Calu3 (cell line): ENCODE results near the gene UNC13B. TPM values are rescaled to one million over a fixed set of nuclear protein-coding genes. Genes with fewer than 3 reads are reported as not detected.
A peak's percentile ranks its signal among the peaks of the same experiment; 100 is the strongest.

Experiments used
- BruUV-seq: library from RNA; stranded (reverse); fragments of 400-500 nt; replicated peaks from 2 replicates; lab custom pipeline; 2021; lab: Mats Ljungman, UMichigan
- CTCF ChIA-PET: fragments of 300-600 bp; sonication (Branson Sonifier 250); formaldehyde crosslinking; loops from one replicate; lab custom pipeline; 2022; ENCODE audit warnings: antibody characterized with exemption; lab: Charles Lee
- DNase-seq: peaks from one replicate; pipeline ENCODE4 v3.0.0; 2022
- H3K27ac Mint-ChIP-seq: one replicate; pipeline ENCODE4 v1.8.0; 2022; ENCODE audit warnings: mixed read lengths; ENCODE audit not compliant: unreplicated experiment
- H3K27me3 Mint-ChIP-seq: one replicate; pipeline ENCODE4 v1.8.0; 2022; ENCODE audit warnings: mixed read lengths; ENCODE audit not compliant: unreplicated experiment
- H3K36me3 Mint-ChIP-seq: one replicate; pipeline ENCODE4 v1.8.0; 2022; ENCODE audit warnings: mild to moderate bottlenecking, moderate library complexity, mixed read lengths; ENCODE audit not compliant: insufficient read depth, unreplicated experiment
- H3K4me1 Mint-ChIP-seq: one replicate; pipeline ENCODE4 v1.8.0; 2022; ENCODE audit warnings: mild to moderate bottlenecking, low read depth, mixed read lengths; ENCODE audit not compliant: unreplicated experiment
- H3K4me3 Mint-ChIP-seq: one replicate; pipeline ENCODE4 v1.8.0; 2022; ENCODE audit warnings: mild to moderate bottlenecking, low read depth, moderate library complexity, mixed read lengths; ENCODE audit not compliant: unreplicated experiment
- H3K9me3 Mint-ChIP-seq: one replicate; pipeline ENCODE4 v1.8.0; 2022; ENCODE audit warnings: low read depth, mixed read lengths; ENCODE audit not compliant: unreplicated experiment
- CTCF ChIP-seq: fragments of 200-600 bp; IDR thresholded peaks from one replicate; pipeline ENCODE4 v1.8.0; 2022; ENCODE audit warnings: antibody characterized with exemption; ENCODE audit not compliant: unreplicated experiment
- intact Hi-C: fragments of 100-400 bp; cut with micrococcal nuclease; formaldehyde crosslinking; loops from one replicate; pipeline ENCODE4 v1.10.0; 2022; ENCODE audit not compliant: unreplicated experiment
- total RNA-seq: library from RNA; stranded (reverse); gene quantifications from 2 replicates; pipeline ENCODE4 v1.2.3, GENCODE V29; 2022

Gene UNC13B
- total RNA-seq, 1 experiment from 2014 or later: 20.4 TPM

- no peak for TF ChIP-seq CTCF
- H3K36me3 Mint-ChIP-seq: peaks cover 5% of the 10 kb centered on the region
- intact Hi-C loops: loop anchor here (2.0 to 5.0 kb wide), 2 partner anchors 53 to 311 kb away; no protein-coding TSS in a partner anchor
- CTCF ChIA-PET: interaction anchor here (0.6 to 1.0 kb wide), 2 partner anchors 307 to 1137 kb away, joined by 4 to 5 read pairs; no protein-coding TSS in a partner anchor
- peaks cover 4% of the 10 kb centered on the region for H3K9me3 Mint-ChIP-seq
- peaks cover 45% of the 10 kb centered on the region for H3K4me1 Mint-ChIP-seq
- peak overlapping the region; percentile 95 for H3K27ac Mint-ChIP-seq
- no peaks in the 10 kb centered on the region for H3K27me3 Mint-ChIP-seq
- BruUV-seq: no TSS peak
- peak overlapping the region; percentile 10 for H3K4me3 Mint-ChIP-seq
- DNase-seq: peak; percentile 7
Measured at GRCh38 chr9:35423499-35423898, 261.7 kb downstream of the UNC13B start.

GRCh38 chr9:35424356-35425352, 262.8 kb downstream of the UNC13B start:
- TF ChIP-seq CTCF: no peak
- CTCF ChIA-PET: no interaction called here
- no TSS peak for BruUV-seq
- no peak for DNase-seq
- no peaks in the 10 kb centered on the region for H3K27me3 Mint-ChIP-seq
- H3K4me1 Mint-ChIP-seq: peaks cover 45% of the 10 kb centered on the region
- intact Hi-C loops: loop anchor here (5.0 kb wide), 1 partner anchor 312 kb away; no protein-coding TSS in a partner anchor
- H3K27ac Mint-ChIP-seq: peak overlapping the region; percentile 95
- H3K9me3 Mint-ChIP-seq: peaks cover 4% of the 10 kb centered on the region
- H3K4me3 Mint-ChIP-seq: no peak overlapping the region
- peaks cover 5% of the 10 kb centered on the region for H3K36me3 Mint-ChIP-seq

- H3K36me3 Mint-ChIP-seq: peaks cover 5% of the 10 kb centered on the region
- intact Hi-C loops: no loop called here
Measured at GRCh38 chr9:35426627-35427026, 264.8 kb downstream of the UNC13B start.

GRCh38 chr9:35431467-35431866, 269.7 kb downstream of the UNC13B start:
- no peak for TF ChIP-seq CTCF
- H3K9me3 Mint-ChIP-seq: peaks cover 3% of the 10 kb centered on the region
- no TSS peak for BruUV-seq
- no peak for DNase-seq
- intact Hi-C loops: no loop called here
- H3K4me1 Mint-ChIP-seq: peaks cover 18% of the 10 kb centered on the region
- H3K36me3 Mint-ChIP-seq: no peaks in the 10 kb centered on the region
- no peaks in the 10 kb centered on the region for H3K27me3 Mint-ChIP-seq
- H3K4me3 Mint-ChIP-seq: no peak overlapping the region
- H3K27ac Mint-ChIP-seq: no peak overlapping the region
- CTCF ChIA-PET: no interaction called here

More at GRCh38 chr9:35426627-35427026, 264.8 kb downstream of the UNC13B start:
- Mint-ChIP-seq H3K27ac (peak overlapping the region; percentile 63), H3K27me3 (no peaks in the 10 kb centered on the region), H3K9me3 (no peaks in the 10 kb centered on the region), H3K4me3 (peak overlapping the region; percentile 6), H3K4me1 (peaks cover 46% of the 10 kb centered on the region)
- no peak for TF ChIP-seq CTCF
- BruUV-seq: no TSS peak
- no peak for DNase-seq
- CTCF ChIA-PET: no interaction called here
